Liver (tissue), 9 donors: ENCODE results near the gene CEACAM19. TPM values are rescaled to one million over a fixed set of nuclear protein-coding genes. Genes with fewer than 3 reads are reported as not detected.

Experiments used
- DNase-seq: peaks from one replicate; pipeline ENCODE4 v3.0.0-alpha.2; 2017; ENCODE audit warnings: low spot score
- H3K27ac ChIP-seq, 2 donors: one replicate each; pipeline ENCODE4 v1.7.0; 2013; ENCODE audit warnings: inconsistent platforms in 2 of 2, low read length in 2 of 2, control low read depth in 1 of 2, low read depth in 1 of 2, mild to moderate bottlenecking in 1 of 2
- H3K27me3 ChIP-seq, 4 donors: one replicate each; pipeline versions ENCODE4 v1.6.1 to v1.7.0; 2013; ENCODE audit warnings: low read length in 3 of 4, inconsistent platforms in 1 of 4, mild to moderate bottlenecking in 1 of 4, moderate library complexity in 1 of 4; ENCODE audit not compliant: control insufficient read depth in 4 of 4, insufficient read depth in 4 of 4
- H3K36me3 ChIP-seq, 4 donors: one replicate each; pipeline versions ENCODE4 v1.6.1 to v1.7.0; 2013; ENCODE audit warnings: low read length in 3 of 4, mild to moderate bottlenecking in 3 of 4, low read depth in 1 of 4, moderate library complexity in 1 of 4; ENCODE audit not compliant: control insufficient read depth in 4 of 4, insufficient read depth in 3 of 4
- H3K4me1 ChIP-seq, 4 donors: one replicate each; pipeline versions ENCODE4 v1.6.1 to v1.7.0; 2013; ENCODE audit warnings: low read length in 3 of 4, mild to moderate bottlenecking in 3 of 4, moderate library complexity in 1 of 4; ENCODE audit not compliant: control insufficient read depth in 4 of 4, insufficient read depth in 4 of 4
- H3K4me3 ChIP-seq, 3 donors: one replicate each; pipeline versions ENCODE4 v1.6.1 to v1.7.0; 2013; ENCODE audit warnings: low read length in 3 of 3, control low read depth in 1 of 3, low read depth in 1 of 3, mild to moderate bottlenecking in 1 of 3
- H3K9ac ChIP-seq, 2 donors: one replicate each; pipeline ENCODE4 v1.7.0; 2013; ENCODE audit warnings: low read length in 2 of 2, mild to moderate bottlenecking in 2 of 2, moderate library complexity in 2 of 2, control low read depth in 1 of 2, low read depth in 1 of 2
- H3K9me3 ChIP-seq, 4 donors: one replicate each; pipeline versions ENCODE4 v1.6.1 to v1.7.0; 2013; ENCODE audit warnings: low read length in 3 of 4; ENCODE audit not compliant: control insufficient read depth in 4 of 4
- EGR1 ChIP-seq, 2 donors: IDR thresholded peaks; 2 replicates each; pipeline ENCODE4 v1.6.1; 2016 to 2018; ENCODE audit warnings: antibody characterized with exemption in 2 of 2, low read depth in 2 of 2
- FOXA1 ChIP-seq: IDR thresholded peaks from 2 replicates; pipeline ENCODE4 v1.6.1; 2016; ENCODE audit warnings: antibody characterized with exemption
- FOXA2 ChIP-seq: IDR thresholded peaks from 2 replicates; pipeline ENCODE4 v1.6.1; 2016; ENCODE audit warnings: antibody characterized with exemption
- GABPA ChIP-seq, 2 donors: IDR thresholded peaks in 1 of 2; conservative IDR thresholded peaks in 1 of 2; 2 replicates each; pipeline ENCODE4 v1.6.1; 2016; ENCODE audit warnings: antibody characterized with exemption in 2 of 2, mild to moderate bottlenecking in 1 of 2, moderate library complexity in 1 of 2
- HNF4G ChIP-seq: IDR thresholded peaks from 2 replicates; pipeline ENCODE4 v1.6.1; 2016; ENCODE audit warnings: antibody characterized with exemption
- JUND ChIP-seq, 2 donors: IDR thresholded peaks; 2 replicates each; pipeline ENCODE4 v1.6.1; 2016; ENCODE audit warnings: antibody characterized with exemption in 2 of 2
- NR2F2 ChIP-seq: IDR thresholded peaks from 2 replicates; pipeline ENCODE4 v1.6.1; 2016; ENCODE audit warnings: antibody characterized with exemption
- RAD21 ChIP-seq, 2 donors: IDR thresholded peaks; 2 replicates each; pipeline ENCODE4 v1.6.1; 2016; ENCODE audit warnings: antibody characterized with exemption in 2 of 2, mild to moderate bottlenecking in 2 of 2
- RXRA ChIP-seq, 2 donors: IDR thresholded peaks; 2 replicates each; pipeline ENCODE4 v1.6.1; 2017 to 2018; ENCODE audit warnings: antibody characterized with exemption in 2 of 2, mild to moderate bottlenecking in 1 of 2
- SP1 ChIP-seq: IDR thresholded peaks from 2 replicates; pipeline ENCODE4 v1.6.1; 2018; ENCODE audit warnings: antibody characterized with exemption, mild to moderate bottlenecking
- TAF1 ChIP-seq: conservative IDR thresholded peaks from 2 replicates; pipeline ENCODE4 v1.6.1; 2016; ENCODE audit warnings: antibody characterized with exemption, mild to moderate bottlenecking
- YY1 ChIP-seq: IDR thresholded peaks from 2 replicates; pipeline ENCODE4 v1.6.1; 2016; ENCODE audit warnings: antibody characterized with exemption, mild to moderate bottlenecking
- WGBS: extraction: QIAGEN DNeasy Blood & Tissue Kit; methylation state at CpG from one replicate; pipeline ENCODE4 v1.1.7; 2013; 5-methylcytosine and 5-hydroxymethylcytosine counted together
- polyA plus RNA-seq, 2 donors: library from polyadenylated mRNA; stranded (reverse) in 1 of 2; unstranded in 1 of 2; fragments of 200-250 nt in 1 of 2; fragments of >200 nt in 1 of 2; fragmentation: Nextera tagmentation in 1 of 2; extraction: Ambion mirVana in 1 of 2; gene quantifications; one replicate each; pipeline versions ENCODE4 v1.2.1 to v1.2.3, GENCODE V29; 2013 to 2015
- total RNA-seq, 2 donors: library from RNA; depleted of rRNA; stranded (reverse); fragments of >200 nt; gene quantifications; one replicate each; pipeline ENCODE4 v1.2.3, GENCODE V29; 2014
- TF ChIP-seq, protein P1 (sequence below): fragments of 150-350 bp; IDR thresholded peaks from 2 replicates; pipeline ENCODE4 v1.5.1; 2017; ENCODE audit warnings: improper control_type of control experiment, low read depth, low read length; ENCODE audit not compliant: missing input control
- TF ChIP-seq, protein P2 (sequence below): IDR thresholded peaks from 2 replicates; pipeline ENCODE4 v1.6.1; 2016; ENCODE audit warnings: antibody characterized with exemption
- TF ChIP-seq, protein P3 (sequence below): IDR thresholded peaks from 2 replicates; pipeline ENCODE4 v1.6.1; 2016; ENCODE audit warnings: antibody characterized with exemption, mild to moderate bottlenecking
- TF ChIP-seq, protein P4 (sequence below): IDR thresholded peaks from 2 replicates; pipeline ENCODE4 v1.6.1; 2016; ENCODE audit warnings: antibody characterized with exemption
- TF ChIP-seq, protein P5 (sequence below): IDR thresholded peaks from 2 replicates; pipeline ENCODE4 v1.6.1; 2016; ENCODE audit warnings: antibody characterized with exemption
- donor health status: healthy.
- donor health status: healthy.
- donor health status: healthy.
- donor health status: healthy.
- donor health status: healthy.

Gene CEACAM19
- total and polyA plus RNA-seq, 4 donors = 0.75 to 2.6 (median 1.3) TPM

DNA sequence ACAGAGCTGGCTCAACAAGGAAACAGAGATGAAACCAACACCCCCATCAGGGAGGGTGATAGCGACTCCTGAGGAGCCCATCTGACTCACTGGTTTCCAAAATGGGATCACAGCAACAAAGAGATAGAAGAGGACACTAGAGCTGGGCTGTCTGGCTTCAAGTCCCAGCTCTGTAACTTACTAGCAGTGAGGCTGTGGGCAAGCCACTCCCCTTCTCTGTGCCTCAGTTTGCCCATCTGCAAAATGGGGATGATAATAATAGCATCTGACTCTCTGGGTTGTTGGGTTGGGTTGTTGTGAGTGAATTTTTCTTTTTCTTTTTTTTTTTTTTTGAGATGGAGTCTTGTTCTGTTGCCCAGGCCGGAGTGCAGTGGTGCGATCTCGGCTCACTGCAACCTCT lies 43.7 kb upstream of the CEACAM19 start:
- H3K27me3 ChIP-seq = no peaks in the 10 kb centered on the region
- H3K36me3 ChIP-seq = peaks cover 0 to 18% (median 2%) of the 10 kb centered on the region in 4 donors
- H3K9me3 ChIP-seq = no peaks in the 10 kb centered on the region
- no peak overlapping the region for H3K9ac ChIP-seq
- no peak for DNase-seq
- TF ChIP-seq RXRA (IDR thresholded peaks at IDR 0.05) (no peak), JUND (IDR thresholded peaks at IDR 0.05) (no peak), EGR1 (IDR thresholded peaks at IDR 0.05; ENCODE audit: low read depth in 2 of 2) (no peak), YY1 (no peak), NR2F2 (no peak), FOXA2 (no peak), SP1 (no peak)
- TF ChIP-seq, protein P1, sequence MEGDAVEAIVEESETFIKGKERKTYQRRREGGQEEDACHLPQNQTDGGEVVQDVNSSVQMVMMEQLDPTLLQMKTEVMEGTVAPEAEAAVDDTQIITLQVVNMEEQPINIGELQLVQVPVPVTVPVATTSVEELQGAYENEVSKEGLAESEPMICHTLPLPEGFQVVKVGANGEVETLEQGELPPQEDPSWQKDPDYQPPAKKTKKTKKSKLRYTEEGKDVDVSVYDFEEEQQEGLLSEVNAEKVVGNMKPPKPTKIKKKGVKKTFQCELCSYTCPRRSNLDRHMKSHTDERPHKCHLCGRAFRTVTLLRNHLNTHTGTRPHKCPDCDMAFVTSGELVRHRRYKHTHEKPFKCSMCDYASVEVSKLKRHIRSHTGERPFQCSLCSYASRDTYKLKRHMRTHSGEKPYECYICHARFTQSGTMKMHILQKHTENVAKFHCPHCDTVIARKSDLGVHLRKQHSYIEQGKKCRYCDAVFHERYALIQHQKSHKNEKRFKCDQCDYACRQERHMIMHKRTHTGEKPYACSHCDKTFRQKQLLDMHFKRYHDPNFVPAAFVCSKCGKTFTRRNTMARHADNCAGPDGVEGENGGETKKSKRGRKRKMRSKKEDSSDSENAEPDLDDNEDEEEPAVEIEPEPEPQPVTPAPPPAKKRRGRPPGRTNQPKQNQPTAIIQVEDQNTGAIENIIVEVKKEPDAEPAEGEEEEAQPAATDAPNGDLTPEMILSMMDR = no peak
- TF ChIP-seq, protein P2, sequence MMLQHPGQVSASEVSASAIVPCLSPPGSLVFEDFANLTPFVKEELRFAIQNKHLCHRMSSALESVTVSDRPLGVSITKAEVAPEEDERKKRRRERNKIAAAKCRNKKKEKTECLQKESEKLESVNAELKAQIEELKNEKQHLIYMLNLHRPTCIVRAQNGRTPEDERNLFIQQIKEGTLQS = no peak
- TF ChIP-seq, protein P3, sequence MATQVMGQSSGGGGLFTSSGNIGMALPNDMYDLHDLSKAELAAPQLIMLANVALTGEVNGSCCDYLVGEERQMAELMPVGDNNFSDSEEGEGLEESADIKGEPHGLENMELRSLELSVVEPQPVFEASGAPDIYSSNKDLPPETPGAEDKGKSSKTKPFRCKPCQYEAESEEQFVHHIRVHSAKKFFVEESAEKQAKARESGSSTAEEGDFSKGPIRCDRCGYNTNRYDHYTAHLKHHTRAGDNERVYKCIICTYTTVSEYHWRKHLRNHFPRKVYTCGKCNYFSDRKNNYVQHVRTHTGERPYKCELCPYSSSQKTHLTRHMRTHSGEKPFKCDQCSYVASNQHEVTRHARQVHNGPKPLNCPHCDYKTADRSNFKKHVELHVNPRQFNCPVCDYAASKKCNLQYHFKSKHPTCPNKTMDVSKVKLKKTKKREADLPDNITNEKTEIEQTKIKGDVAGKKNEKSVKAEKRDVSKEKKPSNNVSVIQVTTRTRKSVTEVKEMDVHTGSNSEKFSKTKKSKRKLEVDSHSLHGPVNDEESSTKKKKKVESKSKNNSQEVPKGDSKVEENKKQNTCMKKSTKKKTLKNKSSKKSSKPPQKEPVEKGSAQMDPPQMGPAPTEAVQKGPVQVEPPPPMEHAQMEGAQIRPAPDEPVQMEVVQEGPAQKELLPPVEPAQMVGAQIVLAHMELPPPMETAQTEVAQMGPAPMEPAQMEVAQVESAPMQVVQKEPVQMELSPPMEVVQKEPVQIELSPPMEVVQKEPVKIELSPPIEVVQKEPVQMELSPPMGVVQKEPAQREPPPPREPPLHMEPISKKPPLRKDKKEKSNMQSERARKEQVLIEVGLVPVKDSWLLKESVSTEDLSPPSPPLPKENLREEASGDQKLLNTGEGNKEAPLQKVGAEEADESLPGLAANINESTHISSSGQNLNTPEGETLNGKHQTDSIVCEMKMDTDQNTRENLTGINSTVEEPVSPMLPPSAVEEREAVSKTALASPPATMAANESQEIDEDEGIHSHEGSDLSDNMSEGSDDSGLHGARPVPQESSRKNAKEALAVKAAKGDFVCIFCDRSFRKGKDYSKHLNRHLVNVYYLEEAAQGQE = no peak
- TF ChIP-seq, protein P4, sequence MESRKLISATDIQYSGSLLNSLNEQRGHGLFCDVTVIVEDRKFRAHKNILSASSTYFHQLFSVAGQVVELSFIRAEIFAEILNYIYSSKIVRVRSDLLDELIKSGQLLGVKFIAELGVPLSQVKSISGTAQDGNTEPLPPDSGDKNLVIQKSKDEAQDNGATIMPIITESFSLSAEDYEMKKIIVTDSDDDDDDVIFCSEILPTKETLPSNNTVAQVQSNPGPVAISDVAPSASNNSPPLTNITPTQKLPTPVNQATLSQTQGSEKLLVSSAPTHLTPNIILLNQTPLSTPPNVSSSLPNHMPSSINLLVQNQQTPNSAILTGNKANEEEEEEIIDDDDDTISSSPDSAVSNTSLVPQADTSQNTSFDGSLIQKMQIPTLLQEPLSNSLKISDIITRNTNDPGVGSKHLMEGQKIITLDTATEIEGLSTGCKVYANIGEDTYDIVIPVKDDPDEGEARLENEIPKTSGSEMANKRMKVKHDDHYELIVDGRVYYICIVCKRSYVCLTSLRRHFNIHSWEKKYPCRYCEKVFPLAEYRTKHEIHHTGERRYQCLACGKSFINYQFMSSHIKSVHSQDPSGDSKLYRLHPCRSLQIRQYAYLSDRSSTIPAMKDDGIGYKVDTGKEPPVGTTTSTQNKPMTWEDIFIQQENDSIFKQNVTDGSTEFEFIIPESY = no peak
- H3K4me1 ChIP-seq = peaks cover 0 to 9% (median 7%) of the 10 kb centered on the region in 4 donors
- H3K27ac ChIP-seq = no peak overlapping the region
- H3K4me3 ChIP-seq = no peak overlapping the region
- 96% methylated on average over 4 of the region's 4 CpGs for WGBS

DNA sequence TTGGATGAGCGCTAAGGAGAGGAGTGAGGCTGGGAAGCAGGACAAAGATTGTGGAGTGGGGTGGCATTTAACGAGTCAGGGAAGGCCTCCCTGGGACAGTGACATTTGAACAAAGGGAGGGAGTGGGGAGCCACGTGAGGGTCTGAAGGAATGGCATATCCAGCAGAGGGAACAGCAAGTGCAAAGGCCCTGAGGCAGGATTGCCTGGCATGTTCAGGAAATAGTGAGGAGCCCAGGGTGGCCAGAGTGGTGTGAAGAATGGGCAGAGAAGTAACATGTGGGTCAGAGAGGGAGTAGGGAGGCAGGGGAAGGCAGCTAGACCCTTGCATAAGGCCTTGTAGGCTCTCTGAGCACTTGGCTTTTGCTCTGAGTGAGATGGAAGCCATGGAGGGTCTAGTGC lies 42.5 kb upstream of the CEACAM19 start:
- H3K9me3 ChIP-seq = no peaks in the 10 kb centered on the region
- DNase-seq = no peak
- H3K27ac ChIP-seq = no peak overlapping the region
- TF ChIP-seq, protein P1 = no peak
- TF ChIP-seq HNF4G = no peak
- no peak for TF ChIP-seq RXRA (IDR thresholded peaks at IDR 0.05)
- TF ChIP-seq, protein P3 = no peak
- no peak for TF ChIP-seq JUND (IDR thresholded peaks at IDR 0.05)
- no peak for TF ChIP-seq TAF1
- TF ChIP-seq, protein P5, sequence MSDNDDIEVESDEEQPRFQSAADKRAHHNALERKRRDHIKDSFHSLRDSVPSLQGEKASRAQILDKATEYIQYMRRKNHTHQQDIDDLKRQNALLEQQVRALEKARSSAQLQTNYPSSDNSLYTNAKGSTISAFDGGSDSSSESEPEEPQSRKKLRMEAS = no peak
- TF ChIP-seq GABPA (IDR thresholded peaks at IDR 0.05 in 1 of 2, conservative IDR thresholded peaks at IDR 0.05 in 1 of 2) = no peak
- no peak for TF ChIP-seq YY1
- TF ChIP-seq NR2F2 = no peak
- TF ChIP-seq FOXA1 = no peak
- TF ChIP-seq EGR1 (IDR thresholded peaks at IDR 0.05; ENCODE audit: low read depth in 2 of 2) = no peak
- TF ChIP-seq RAD21 (IDR thresholded peaks at IDR 0.05) = no peak
- peaks cover 0 to 18% (median 2%) of the 10 kb centered on the region in 4 donors for H3K36me3 ChIP-seq
- WGBS = 94% methylated on average over 3 of the region's 3 CpGs
- H3K4me1 ChIP-seq = peaks cover 0 to 11% (median 8%) of the 10 kb centered on the region in 4 donors
- H3K4me3 ChIP-seq = no peak overlapping the region
- H3K9ac ChIP-seq = no peak overlapping the region
- no peaks in the 10 kb centered on the region for H3K27me3 ChIP-seq
